Measurements from ENCODE around the gene GHRH. TPM values are rescaled to one million over a fixed set of nuclear protein-coding genes. Genes with fewer than 3 reads are reported as not detected.
A peak's percentile ranks its signal among the peaks of the same experiment; 100 is the strongest.

GHRH gene
- total RNA-seq, 6 experiments from 2014 or later = not detected

DNA sequence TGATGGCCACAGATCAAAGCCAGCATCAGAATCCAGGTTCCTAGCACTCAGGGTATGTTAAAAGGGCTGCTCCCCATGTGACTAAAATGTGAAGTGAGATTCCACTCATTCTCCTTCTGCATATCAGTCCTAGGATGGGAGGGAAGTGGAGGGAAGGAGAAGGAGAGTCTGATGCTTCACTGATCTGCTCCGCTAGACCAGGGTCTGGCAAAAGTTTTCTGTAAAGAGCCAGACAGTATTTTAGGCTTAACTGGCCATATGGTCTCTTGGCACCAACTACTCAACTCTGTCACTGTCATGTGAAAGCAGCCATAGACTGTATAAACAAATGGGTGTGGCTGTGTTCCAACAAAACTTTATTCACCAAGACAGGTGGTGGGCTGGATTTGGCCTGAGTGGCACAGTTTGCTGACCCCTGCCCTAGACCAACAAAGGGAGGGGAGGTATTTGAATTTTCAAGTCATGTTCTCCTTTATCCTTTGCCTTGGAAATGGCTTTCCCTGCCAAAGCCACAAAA, 22.6 kb downstream of the GHRH start:
- H3K27ac ChIP-seq = no peak overlapping the region
- H3K9me3 ChIP-seq = no peaks in the 10 kb centered on the region
- H3K27me3 ChIP-seq = no peaks in the 10 kb centered on the region
- H3K4me3 ChIP-seq = no peak overlapping the region
- 43% methylated on average over 1 of the region's 1 CpG for WGBS (ENCODE audit: insufficient coverage, low coverage, low lambda C conversion rate, missing lambda C conversion rate)
- H3K36me3 ChIP-seq = peaks cover 15 to 81% (median 40%) of the 10 kb centered on the region in 4 donors
- peaks cover 0 to 16% (median 4%) of the 10 kb centered on the region in 4 donors for H3K4me1 ChIP-seq
- intact Hi-C loops (cut with DNase I) = no loop called here
- no peak for ATAC-seq
- TF ChIP-seq, protein P1, sequence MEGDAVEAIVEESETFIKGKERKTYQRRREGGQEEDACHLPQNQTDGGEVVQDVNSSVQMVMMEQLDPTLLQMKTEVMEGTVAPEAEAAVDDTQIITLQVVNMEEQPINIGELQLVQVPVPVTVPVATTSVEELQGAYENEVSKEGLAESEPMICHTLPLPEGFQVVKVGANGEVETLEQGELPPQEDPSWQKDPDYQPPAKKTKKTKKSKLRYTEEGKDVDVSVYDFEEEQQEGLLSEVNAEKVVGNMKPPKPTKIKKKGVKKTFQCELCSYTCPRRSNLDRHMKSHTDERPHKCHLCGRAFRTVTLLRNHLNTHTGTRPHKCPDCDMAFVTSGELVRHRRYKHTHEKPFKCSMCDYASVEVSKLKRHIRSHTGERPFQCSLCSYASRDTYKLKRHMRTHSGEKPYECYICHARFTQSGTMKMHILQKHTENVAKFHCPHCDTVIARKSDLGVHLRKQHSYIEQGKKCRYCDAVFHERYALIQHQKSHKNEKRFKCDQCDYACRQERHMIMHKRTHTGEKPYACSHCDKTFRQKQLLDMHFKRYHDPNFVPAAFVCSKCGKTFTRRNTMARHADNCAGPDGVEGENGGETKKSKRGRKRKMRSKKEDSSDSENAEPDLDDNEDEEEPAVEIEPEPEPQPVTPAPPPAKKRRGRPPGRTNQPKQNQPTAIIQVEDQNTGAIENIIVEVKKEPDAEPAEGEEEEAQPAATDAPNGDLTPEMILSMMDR (IDR thresholded peaks at IDR 0.05) = no peak
- no peak for TF ChIP-seq POLR2A (IDR thresholded peaks at IDR 0.05)
- DNase-seq = no peak

DNA sequence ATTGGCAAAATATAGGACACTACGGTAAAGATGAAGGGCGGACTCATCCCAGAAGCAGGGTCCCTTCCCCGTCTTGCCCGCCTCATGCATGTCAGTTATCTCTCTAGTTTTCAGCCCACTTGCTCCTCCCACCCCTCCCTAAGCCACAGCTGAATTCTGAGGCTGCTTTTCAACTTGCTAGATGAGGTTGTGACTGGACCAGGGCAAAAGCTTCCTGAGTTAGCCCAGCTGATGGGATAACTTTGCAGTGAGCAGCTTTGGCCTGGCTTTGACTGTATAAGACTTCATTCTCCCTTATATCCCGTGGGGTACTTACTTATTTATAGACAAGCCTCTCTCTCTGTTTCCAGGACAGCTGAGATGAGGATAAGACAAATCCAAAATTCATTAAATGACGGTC, 23.2 kb downstream of the GHRH start:
- TF ChIP-seq POLR2A (IDR thresholded peaks at IDR 0.05) = no peak
- TF ChIP-seq, protein P1 (IDR thresholded peaks at IDR 0.05) = no peak
- intact Hi-C loops (cut with DNase I) = no loop called here
- Histone ChIP-seq H3K4me3 (no peak overlapping the region), H3K4me1 (peaks cover 0 to 11% (median 4%) of the 10 kb centered on the region in 4 donors), H3K27ac (no peak overlapping the region), H3K27me3 (no peaks in the 10 kb centered on the region), H3K36me3 (peaks cover 15 to 87% (median 43%) of the 10 kb centered on the region in 4 donors), H3K9me3 (no peaks in the 10 kb centered on the region)
- no peak for DNase-seq
- WGBS (ENCODE audit: insufficient coverage, low coverage, low lambda C conversion rate, missing lambda C conversion rate) = 83% methylated on average over 3 of the region's 6 CpGs
- no peak for ATAC-seq

DNA sequence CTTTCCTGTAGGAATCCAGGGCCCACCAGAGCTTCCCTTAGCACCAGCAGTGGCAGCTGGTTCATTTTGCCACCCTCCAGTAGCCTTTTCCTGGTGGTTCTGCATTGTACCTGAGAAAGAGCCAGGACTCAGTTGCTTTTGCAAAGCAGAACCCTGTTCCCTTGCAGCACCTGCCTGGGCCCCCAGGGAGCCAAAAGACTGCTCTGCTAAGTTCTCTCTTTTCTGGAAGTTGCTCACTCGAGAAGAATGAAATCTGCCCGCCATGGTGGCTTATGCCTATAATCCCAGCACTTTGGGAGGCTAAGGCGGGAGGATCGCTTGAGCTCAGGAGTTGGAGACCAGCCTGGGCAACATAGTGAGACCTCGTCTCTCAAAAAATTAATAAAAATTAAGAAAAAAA, 24.0 kb downstream of the GHRH start:
- Histone ChIP-seq H3K4me3 (no peak overlapping the region), H3K27me3 (no peaks in the 10 kb centered on the region), H3K27ac (no peak overlapping the region), H3K36me3 (peaks cover 15 to 92% (median 48%) of the 10 kb centered on the region in 4 donors), H3K4me1 (peaks cover 0 to 4% (median 0%) of the 10 kb centered on the region in 4 donors), H3K9me3 (no peaks in the 10 kb centered on the region)
- TF ChIP-seq POLR2A (IDR thresholded peaks at IDR 0.05) = no peak
- TF ChIP-seq, protein P1 (IDR thresholded peaks at IDR 0.05) = no peak
- intact Hi-C loops (cut with DNase I) = no loop called here
- WGBS (ENCODE audit: insufficient coverage, low coverage, low lambda C conversion rate, missing lambda C conversion rate) = 98% methylated on average over 5 of the region's 5 CpGs
- ATAC-seq (no peak), DNase-seq (peak in 1 of 3 donors; percentile 28)

DNA sequence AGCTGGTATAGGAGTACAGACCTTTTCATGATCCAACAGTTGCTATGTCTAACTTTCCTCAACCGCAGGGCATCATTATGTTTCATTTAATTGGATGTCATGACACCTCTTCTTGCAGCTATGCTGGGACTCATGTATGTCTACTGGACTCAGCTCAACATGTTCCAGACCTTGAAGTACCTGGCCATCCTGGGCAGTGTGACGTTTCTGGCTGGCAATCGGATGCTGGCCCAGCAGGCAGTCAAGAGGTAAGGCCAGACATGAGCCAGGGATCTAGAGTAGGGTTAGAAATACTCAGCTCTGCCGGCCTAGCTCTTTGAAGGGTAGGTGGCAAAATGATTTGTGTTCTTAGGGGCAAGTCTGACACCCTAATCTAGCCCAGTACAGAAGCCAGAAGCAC, 25.2 kb downstream of the GHRH start:
- intact Hi-C loops (cut with DNase I) = no loop called here
- Histone ChIP-seq H3K27ac (no peak overlapping the region), H3K4me1 (no peaks in the 10 kb centered on the region), H3K9me3 (no peaks in the 10 kb centered on the region), H3K27me3 (no peaks in the 10 kb centered on the region), H3K4me3 (no peak overlapping the region), H3K36me3 (peaks cover 15 to 97% (median 51%) of the 10 kb centered on the region in 4 donors)
- 92% methylated on average over 2 of the region's 4 CpGs for WGBS (ENCODE audit: insufficient coverage, low coverage, low lambda C conversion rate, missing lambda C conversion rate)
- no peak for DNase-seq
- TF ChIP-seq POLR2A (IDR thresholded peaks at IDR 0.05) = no peak
- ATAC-seq = no peak

DNA sequence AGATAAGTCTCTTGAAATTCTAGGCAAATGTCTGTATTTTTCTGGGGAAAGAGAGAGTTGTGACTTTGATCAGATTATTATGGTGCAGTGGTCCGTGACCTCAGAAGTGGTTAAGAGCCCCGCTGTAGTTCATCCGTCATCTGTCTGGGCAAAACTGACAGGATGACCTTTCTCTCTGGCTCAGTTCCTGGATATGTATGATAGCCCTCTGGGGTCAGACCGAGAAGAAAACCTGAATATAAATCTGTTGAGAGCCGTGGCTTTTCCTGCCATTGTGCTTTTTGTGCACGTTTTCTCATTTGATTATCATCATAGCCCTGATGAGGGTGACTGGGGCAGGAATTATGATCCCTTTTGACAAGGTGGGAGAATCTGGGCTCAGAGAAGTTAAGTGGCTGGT, 26.5 kb downstream of the GHRH start:
- DNase-seq (peak in 1 of 3 donors; percentile 10), ATAC-seq (no peak)
- 66% methylated on average over 5 of the region's 6 CpGs for WGBS (ENCODE audit: insufficient coverage, low coverage, low lambda C conversion rate, missing lambda C conversion rate)
- H3K36me3 ChIP-seq = peaks cover 22 to 99% (median 57%) of the 10 kb centered on the region in 4 donors
- no peak overlapping the region for H3K27ac ChIP-seq
- no peak overlapping the region for H3K4me3 ChIP-seq
- H3K4me1 ChIP-seq = no peaks in the 10 kb centered on the region
- H3K27me3 ChIP-seq = no peaks in the 10 kb centered on the region
- intact Hi-C loops (cut with DNase I) = no loop called here
- no peaks in the 10 kb centered on the region for H3K9me3 ChIP-seq
- TF ChIP-seq, protein P1 (IDR thresholded peaks at IDR 0.05) = no peak
- TF ChIP-seq POLR2A (IDR thresholded peaks at IDR 0.05) = no peak

All from right lobe of liver (tissue), 6 donors.